ENCODE results near the gene ZNF662. TPM values are rescaled to one million over a fixed set of nuclear protein-coding genes. Genes with fewer than 3 reads are reported as not detected.

The ZNF662 gene
- total and polyA plus RNA-seq, 7 donors: 0.32 to 3.5 (median 1.4) TPM

- no peaks in the 10 kb centered on the region for H3K36me3 ChIP-seq (ENCODE audit: insufficient read depth in 1 of 2, low read depth in 1 of 2)
- H3K9me3 ChIP-seq: no peaks in the 10 kb centered on the region
- no peaks in the 10 kb centered on the region for H3K4me1 ChIP-seq
- intact Hi-C loops (cut with DNase I): loop anchor here in 1 of 2 donors (10.0 kb wide), 1 partner anchor 569 kb away; no protein-coding TSS in a partner anchor
- ATAC-seq (no peak), DNase-seq (no peak)
- H3K27ac ChIP-seq: no peak overlapping the region
- WGBS, 3 donors: 82 to 88% (median 86%) methylated on average over 5 of the region's 5 CpGs
- no peaks in the 10 kb centered on the region for H3K27me3 ChIP-seq (ENCODE audit: insufficient read depth in 3 of 3, low read length in 2 of 3)
- TF ChIP-seq CTCF (IDR thresholded peaks at IDR 0.05): no peak
- H3K4me3 ChIP-seq: no peak overlapping the region
Observed at GRCh38 chr3:42946050-42946449, 40.1 kb downstream of the ZNF662 start.

GRCh38 chr3:42957573-42957972 is 51.6 kb downstream of the ZNF662 start:
- H3K36me3 ChIP-seq (ENCODE audit: insufficient read depth in 1 of 2, low read depth in 1 of 2): no peaks in the 10 kb centered on the region
- H3K4me1 ChIP-seq: no peaks in the 10 kb centered on the region
- intact Hi-C loops (cut with DNase I): loop anchor here in 1 of 2 donors (10.0 kb wide), 1 partner anchor 197 kb away; no protein-coding TSS in a partner anchor
- 74 to 80% (median 75%) methylated on average over 3 of the region's 3 CpGs for WGBS, 3 donors
- no peak for TF ChIP-seq CTCF (IDR thresholded peaks at IDR 0.05)
- ATAC-seq (no peak), DNase-seq (no peak)
- H3K9me3 ChIP-seq: no peaks in the 10 kb centered on the region
- no peaks in the 10 kb centered on the region for H3K27me3 ChIP-seq (ENCODE audit: insufficient read depth in 3 of 3, low read length in 2 of 3)
- no peak overlapping the region for H3K4me3 ChIP-seq
- no peak overlapping the region for H3K27ac ChIP-seq

GRCh38 chr3:42960282-42960681 is 54.3 kb downstream of the ZNF662 start:
- no peak for ATAC-seq
- Histone ChIP-seq H3K36me3 (ENCODE audit: insufficient read depth in 1 of 2, low read depth in 1 of 2) (no peaks in the 10 kb centered on the region), H3K4me3 (no peak overlapping the region), H3K4me1 (no peaks in the 10 kb centered on the region), H3K9me3 (no peaks in the 10 kb centered on the region), H3K27me3 (ENCODE audit: insufficient read depth in 3 of 3, low read length in 2 of 3) (no peaks in the 10 kb centered on the region), H3K27ac (no peak overlapping the region)
- WGBS, 3 donors: 67 to 68% (median 67%) methylated on average over 5 of the region's 5 CpGs
- DNase-seq: no peak
- TF ChIP-seq CTCF (IDR thresholded peaks at IDR 0.05): no peak
- intact Hi-C loops (cut with DNase I): loop anchor here (2.0 to 10.0 kb wide), 5 partner anchors 49 to 545 kb away; no protein-coding TSS in a partner anchor

- DNase-seq (no peak), ATAC-seq (no peak)
- no peaks in the 10 kb centered on the region for H3K9me3 ChIP-seq
- H3K27ac ChIP-seq: no peak overlapping the region
- intact Hi-C loops (cut with DNase I): loop anchor here (2.0 to 10.0 kb wide), 5 partner anchors 48 to 544 kb away; no protein-coding TSS in a partner anchor
- H3K36me3 ChIP-seq (ENCODE audit: insufficient read depth in 1 of 2, low read depth in 1 of 2): no peaks in the 10 kb centered on the region
- H3K4me1 ChIP-seq: no peaks in the 10 kb centered on the region
- TF ChIP-seq CTCF (IDR thresholded peaks at IDR 0.05): no peak
- no peak overlapping the region for H3K4me3 ChIP-seq
- WGBS, 3 donors: 76 to 90% (median 80%) methylated on average over 1 of the region's 1 CpG
- H3K27me3 ChIP-seq (ENCODE audit: insufficient read depth in 3 of 3, low read length in 2 of 3): no peaks in the 10 kb centered on the region
Observed at GRCh38 chr3:42960786-42961185, 54.8 kb downstream of the ZNF662 start.

GRCh38 chr3:42961633-42962032 is 55.7 kb downstream of the ZNF662 start:
- WGBS, 3 donors: 2% methylated on average over 4 of the region's 4 CpGs

More at GRCh38 chr3:42961633-42962032, 55.7 kb downstream of the ZNF662 start:
- Histone ChIP-seq H3K27ac (no peak overlapping the region), H3K36me3 (ENCODE audit: insufficient read depth in 1 of 2, low read depth in 1 of 2) (no peaks in the 10 kb centered on the region), H3K4me1 (no peaks in the 10 kb centered on the region), H3K27me3 (ENCODE audit: insufficient read depth in 3 of 3, low read length in 2 of 3) (no peaks in the 10 kb centered on the region), H3K9me3 (no peaks in the 10 kb centered on the region), H3K4me3 (no peak overlapping the region)
- intact Hi-C loops (cut with DNase I): loop anchor here (2.0 to 10.0 kb wide), 5 partner anchors 47 to 543 kb away; no protein-coding TSS in a partner anchor
- ATAC-seq (peak; percentile 57 to 93 (median 78)), DNase-seq (no peak)
- peak; percentile 69 for TF ChIP-seq CTCF (IDR thresholded peaks at IDR 0.05)
